A673 (cell line): ENCODE measurements around the gene UACA. TPM values are rescaled to one million over a fixed set of nuclear protein-coding genes. Genes with fewer than 3 reads are reported as not detected.

Experiments used
- BruUV-seq: library from RNA; stranded (reverse); fragments of 400-500 nt; replicated peaks from 2 replicates; lab custom pipeline; 2021; lab: Mats Ljungman, UMichigan
- CTCF ChIA-PET: fragments of 300-600 bp; sonication (Branson Sonifier 250); formaldehyde crosslinking; loops from one replicate; lab custom pipeline; 2022; ENCODE audit warnings: antibody characterized with exemption; lab: Charles Lee
- POLR2A ChIA-PET: fragments of 300-600 bp; sonication (Branson Sonifier 250); formaldehyde crosslinking; loops from one replicate; lab custom pipeline; 2022; ENCODE audit warnings: antibody characterized with exemption; ENCODE audit not compliant: low non-redundant PET; lab: Charles Lee
- DNase-seq: peaks from one replicate; pipeline ENCODE4 v3.0.0-alpha.2; 2015; ENCODE audit warnings: low spot score
- H3K27ac ChIP-seq: fragments of 200-600 bp; sonication (generic); 2 replicates; pipeline ENCODE4 v1.5.1; 2016; ENCODE audit warnings: mixed run types, low read depth, mild to moderate bottlenecking, mixed read lengths, antibody characterized with exemption, low read length; ENCODE audit not compliant: poor library complexity, severe bottlenecking
- H3K27me3 ChIP-seq: fragments of 200-600 bp; sonication (generic); replicated peaks from 2 replicates; pipeline ENCODE4 v1.6.1; 2017; ENCODE audit warnings: mixed run types, low read depth, mild to moderate bottlenecking, mixed read lengths, antibody characterized with exemption, low read length; ENCODE audit not compliant: insufficient read depth, poor library complexity
- H3K36me3 ChIP-seq: fragments of 200-600 bp; sonication (generic); 2 replicates; pipeline ENCODE4 v1.6.1; 2016; ENCODE audit warnings: mixed run types, mild to moderate bottlenecking, mixed read lengths, antibody characterized with exemption, low read length; ENCODE audit not compliant: insufficient read depth, poor library complexity, severe bottlenecking
- H3K4me1 ChIP-seq: fragments of 200-600 bp; sonication (generic); 2 replicates; pipeline ENCODE4 v1.6.1; 2017; ENCODE audit warnings: mixed run types, mild to moderate bottlenecking, mixed read lengths, antibody characterized with exemption, low read length; ENCODE audit not compliant: insufficient read depth, poor library complexity, severe bottlenecking
- H3K4me3 ChIP-seq: fragments of 200-600 bp; sonication (generic); 2 replicates; pipeline ENCODE4 v1.5.1; 2016; ENCODE audit warnings: low read depth, mixed run types, mild to moderate bottlenecking, mixed read lengths, low read length; ENCODE audit not compliant: poor library complexity, severe bottlenecking
- H3K9me3 ChIP-seq: fragments of 200-600 bp; sonication (generic); 2 replicates; pipeline ENCODE4 v1.6.1; 2016; ENCODE audit warnings: mixed run types, low read depth, mild to moderate bottlenecking, mixed read lengths, antibody characterized with exemption, low read length; ENCODE audit not compliant: poor library complexity, severe bottlenecking
- EZH2 ChIP-seq: fragments of 200-600 bp; sonication (generic); IDR thresholded peaks from 2 replicates; pipeline ENCODE4 v1.6.1; 2017; ENCODE audit warnings: borderline replicate concordance, low read depth, mild to moderate bottlenecking, mixed read lengths, antibody characterized with exemption, low read length; ENCODE audit not compliant: poor library complexity, severe bottlenecking
- intact Hi-C: fragments of 100-400 bp; cut with micrococcal nuclease; formaldehyde crosslinking; loops from one replicate; pipeline ENCODE4 v1.10.0; 2022; ENCODE audit not compliant: unreplicated experiment
- total RNA-seq: library from RNA; stranded (reverse); gene quantifications from 2 replicates; pipeline ENCODE4 v1.2.3, GENCODE V29; 2021
- TF ChIP-seq, protein P1 (sequence below): fragments of 300-800, 200-600 bp; sonication (generic); conservative IDR thresholded peaks from 2 replicates; pipeline ENCODE4 v1.5.1; 2017; ENCODE audit warnings: low read depth, mild to moderate bottlenecking, antibody characterized with exemption, low read length, moderate library complexity, mixed read lengths

UACA gene
- total RNA-seq, 1 experiment from 2014 or later = 26.9 TPM

DNA sequence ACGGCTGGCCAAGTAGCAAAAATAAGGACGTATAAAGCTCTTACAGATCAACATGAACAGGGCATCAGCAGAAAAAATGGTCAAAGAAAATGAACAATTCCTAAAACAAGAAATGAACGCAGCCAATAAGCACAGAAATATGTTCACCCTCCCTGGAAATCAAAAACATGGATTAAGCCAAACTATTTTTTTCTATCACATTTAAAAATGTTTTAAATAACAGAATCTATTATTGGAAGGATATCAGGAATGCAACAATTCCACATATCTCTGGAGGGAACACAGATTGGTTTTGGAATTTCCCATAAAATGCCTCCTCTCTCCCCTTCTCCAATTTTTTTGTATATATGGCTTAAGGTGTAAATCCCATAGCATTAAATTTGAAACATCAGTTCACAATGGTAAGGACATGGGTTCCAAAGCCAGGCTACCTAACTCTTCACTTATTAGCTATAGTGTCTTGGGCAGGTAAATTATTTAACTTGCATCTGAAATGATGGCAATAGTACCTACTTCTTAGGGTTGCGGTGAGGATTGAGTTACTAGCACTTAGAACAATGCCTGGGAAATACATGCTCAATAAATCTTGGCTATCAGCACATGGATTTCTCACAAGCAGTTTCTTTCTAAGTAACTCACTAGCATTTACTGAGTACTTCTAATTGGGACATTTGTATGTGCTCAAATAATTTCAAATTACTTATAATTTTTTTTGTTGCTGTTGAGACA is 10.1 kb downstream of the UACA start:
- Histone ChIP-seq H3K27ac (no peak overlapping the region), H3K9me3 (no peaks in the 10 kb centered on the region), H3K36me3 (no peaks in the 10 kb centered on the region), H3K4me1 (peaks cover 5% of the 10 kb centered on the region), H3K27me3 (no peaks in the 10 kb centered on the region), H3K4me3 (no peak overlapping the region)
- no TSS peak for BruUV-seq
- DNase-seq = no peak
- POLR2A ChIA-PET = no interaction called here
- TF ChIP-seq EZH2 = no peak
- TF ChIP-seq, protein P1, sequence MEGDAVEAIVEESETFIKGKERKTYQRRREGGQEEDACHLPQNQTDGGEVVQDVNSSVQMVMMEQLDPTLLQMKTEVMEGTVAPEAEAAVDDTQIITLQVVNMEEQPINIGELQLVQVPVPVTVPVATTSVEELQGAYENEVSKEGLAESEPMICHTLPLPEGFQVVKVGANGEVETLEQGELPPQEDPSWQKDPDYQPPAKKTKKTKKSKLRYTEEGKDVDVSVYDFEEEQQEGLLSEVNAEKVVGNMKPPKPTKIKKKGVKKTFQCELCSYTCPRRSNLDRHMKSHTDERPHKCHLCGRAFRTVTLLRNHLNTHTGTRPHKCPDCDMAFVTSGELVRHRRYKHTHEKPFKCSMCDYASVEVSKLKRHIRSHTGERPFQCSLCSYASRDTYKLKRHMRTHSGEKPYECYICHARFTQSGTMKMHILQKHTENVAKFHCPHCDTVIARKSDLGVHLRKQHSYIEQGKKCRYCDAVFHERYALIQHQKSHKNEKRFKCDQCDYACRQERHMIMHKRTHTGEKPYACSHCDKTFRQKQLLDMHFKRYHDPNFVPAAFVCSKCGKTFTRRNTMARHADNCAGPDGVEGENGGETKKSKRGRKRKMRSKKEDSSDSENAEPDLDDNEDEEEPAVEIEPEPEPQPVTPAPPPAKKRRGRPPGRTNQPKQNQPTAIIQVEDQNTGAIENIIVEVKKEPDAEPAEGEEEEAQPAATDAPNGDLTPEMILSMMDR = no peak
- intact Hi-C loops = no loop called here
- CTCF ChIA-PET = no interaction called here

DNA sequence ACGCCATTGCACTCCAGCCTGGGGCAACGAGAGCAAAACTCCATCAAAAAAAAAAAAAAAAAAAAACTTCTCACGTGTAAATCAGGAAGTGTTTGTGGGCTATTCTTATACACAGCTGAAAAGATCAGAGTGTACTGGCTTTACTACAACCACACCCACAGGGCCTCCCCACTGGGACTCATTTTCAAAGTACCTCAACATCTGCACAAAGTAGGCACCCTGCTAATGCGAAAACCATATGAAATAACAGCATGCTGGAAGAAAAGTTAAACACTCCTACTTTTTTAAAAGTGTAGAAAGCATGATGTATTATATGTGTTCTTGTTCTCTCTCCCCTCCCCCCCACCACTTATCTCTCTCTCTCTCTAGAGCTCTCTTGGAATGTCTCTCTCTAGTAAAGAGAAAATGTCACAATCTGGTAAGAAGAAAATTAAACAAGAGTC is 11.1 kb downstream of the UACA start:
- ChIA-PET POLR2A (no interaction called here), CTCF (no interaction called here)
- TF ChIP-seq EZH2 = no peak
- TF ChIP-seq, protein P1 = no peak
- no TSS peak for BruUV-seq
- no peaks in the 10 kb centered on the region for H3K27me3 ChIP-seq
- intact Hi-C loops = no loop called here
- DNase-seq = no peak
- no peak overlapping the region for H3K4me3 ChIP-seq
- H3K36me3 ChIP-seq = no peaks in the 10 kb centered on the region
- H3K4me1 ChIP-seq = peaks cover 1% of the 10 kb centered on the region
- H3K9me3 ChIP-seq = no peaks in the 10 kb centered on the region
- H3K27ac ChIP-seq = no peak overlapping the region

DNA sequence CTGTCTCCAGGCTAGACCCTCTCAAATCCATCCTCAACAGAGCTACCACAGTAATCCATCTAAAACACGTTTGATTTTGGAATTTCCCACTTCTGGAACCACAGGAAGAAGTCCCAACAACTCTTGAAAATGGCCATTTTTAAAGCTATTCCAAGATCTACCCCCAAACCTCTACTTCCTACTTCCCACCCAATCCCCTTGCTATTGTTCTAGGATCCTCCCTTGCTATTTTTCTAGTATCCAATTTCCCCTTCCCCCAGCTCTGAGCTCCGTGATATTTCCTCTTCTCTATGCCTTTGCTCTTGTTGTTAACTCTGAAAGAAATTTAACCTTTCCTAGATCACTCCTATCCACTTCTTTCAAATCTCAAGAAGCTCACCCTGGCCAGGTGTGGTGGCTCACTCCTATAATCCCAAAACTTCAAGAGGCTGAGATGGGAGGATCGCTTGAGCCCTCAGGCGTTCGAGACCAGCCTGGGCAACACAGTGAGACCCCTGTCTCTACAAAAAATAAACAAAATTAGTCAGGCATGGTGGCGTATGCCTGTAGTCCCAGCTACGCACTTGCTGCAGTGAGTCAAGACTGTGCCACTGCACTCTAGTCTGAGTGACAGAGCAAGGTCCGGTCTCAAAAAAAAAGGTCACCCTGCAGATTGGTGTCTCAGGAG is 13.0 kb downstream of the UACA start:
- POLR2A ChIA-PET = interaction anchor here (0.6 kb wide), 1 partner anchor 71 kb away, joined by 4 read pairs; no protein-coding TSS in a partner anchor
- TF ChIP-seq, protein P1 = no peak
- no peaks in the 10 kb centered on the region for H3K36me3 ChIP-seq

More for the DNA sequence above, 13.0 kb downstream of the UACA start:
- Histone ChIP-seq H3K9me3 (no peaks in the 10 kb centered on the region), H3K27me3 (no peaks in the 10 kb centered on the region), H3K27ac (no peak overlapping the region), H3K4me1 (no peaks in the 10 kb centered on the region), H3K4me3 (no peak overlapping the region)
- BruUV-seq = no TSS peak
- CTCF ChIA-PET = interaction anchor here (1.0 kb wide), 1 partner anchor 56 kb away, joined by 4 read pairs; no protein-coding TSS in a partner anchor
- intact Hi-C loops = no loop called here
- no peak for DNase-seq
